HepG2 (cell line): ENCODE results near the gene TIPRL. TPM values are rescaled to one million over a fixed set of nuclear protein-coding genes. Genes with fewer than 3 reads are reported as not detected.
A peak's percentile ranks its signal among the peaks of the same experiment; 100 is the strongest.

Experiments used
- ATF6 ChIP-seq: sonication (generic); formaldehyde crosslinking; conservative IDR thresholded peaks from 2 replicates; pipeline ENCODE4 v1.4.0; 2020; ENCODE audit warnings: missing genetic modification reagents
- CBFB ChIP-seq: sonication (generic); formaldehyde crosslinking; IDR thresholded peaks from 2 replicates; pipeline ENCODE4 v1.4.0; 2020; ENCODE audit warnings: missing genetic modification reagents
- ESRRA ChIP-seq: sonication (generic); formaldehyde crosslinking; IDR thresholded peaks from 2 replicates; pipeline ENCODE4 v1.5.1; 2020; ENCODE audit warnings: mild to moderate bottlenecking, low read depth, missing genetic modification reagents
- GPBP1L1 ChIP-seq: sonication (generic); formaldehyde crosslinking; IDR thresholded peaks from 2 replicates; pipeline ENCODE4 v1.5.0; 2020; ENCODE audit warnings: mild to moderate bottlenecking, missing genetic modification reagents
- TCF7L2 ChIP-seq: IDR thresholded peaks from 2 replicates; pipeline ENCODE4 v1.6.1; 2011; ENCODE audit warnings: mild to moderate bottlenecking, low read depth, low read length, moderate library complexity
- ZNF281 ChIP-seq: sonication (generic); formaldehyde crosslinking; IDR thresholded peaks from 2 replicates; pipeline ENCODE4 v1.4.0; 2020; ENCODE audit warnings: missing genetic modification reagents, borderline replicate concordance
- ZNF430 ChIP-seq: sonication (generic); formaldehyde crosslinking; IDR thresholded peaks from 2 replicates; pipeline ENCODE4 v1.9.0; 2021; ENCODE audit warnings: mild to moderate bottlenecking, missing genetic modification reagents
- ZNF512 ChIP-seq: sonication (generic); formaldehyde crosslinking; IDR thresholded peaks from 2 replicates; pipeline ENCODE4 v1.4.0; 2020; ENCODE audit warnings: mild to moderate bottlenecking, missing genetic modification reagents
- ZNF549 ChIP-seq: sonication (generic); formaldehyde crosslinking; IDR thresholded peaks from 2 replicates; pipeline ENCODE4 v1.5.0; 2020; ENCODE audit warnings: missing genetic modification reagents
- ZNF564 ChIP-seq: sonication (generic); formaldehyde crosslinking; IDR thresholded peaks from 2 replicates; pipeline ENCODE4 v1.8.1; 2023; ENCODE audit warnings: mild to moderate bottlenecking, missing genetic modification reagents
- polyA plus RNA-seq, 8 experiments: library from polyadenylated mRNA; depleted of rRNA in 3 of 8; stranded (reverse) in 7 of 8; unstranded in 1 of 8; fragments of >200 nt; fragmentation: Illumina TruSeq in 4 of 8; extraction: Trizol in 4 of 8; gene quantifications; 2 replicates each; pipeline versions ENCODE4 v1.2.1 to v1.2.3, GENCODE V29; 2011 to 2016; ENCODE audit warnings: low read depth in 4 of 8, missing spikeins in 1 of 8, mixed read lengths in 1 of 8; ENCODE audit not compliant: insufficient read depth in 1 of 8
- total RNA-seq, 5 experiments: library from RNA; depleted of rRNA; stranded (reverse); fragments of >200 nt; fragmentation: Illumina TruSeq; extraction: Trizol; gene quantifications; 2 replicates each; pipeline ENCODE4 v1.2.3, GENCODE V29; 2016; ENCODE audit warnings: low read depth in 1 of 5

Gene TIPRL
- total and polyA plus RNA-seq, 2 of the 13 experiments (the other 11 are each of a cell fraction or from before 2014, with no cell fraction given): 10.1 to 22.8 TPM

- TF ChIP-seq ZNF281 (CRISPR knock-in tag): no peak
- TF ChIP-seq GPBP1L1: no peak
- TF ChIP-seq ZNF512 (CRISPR knock-in tag): no peak
- TF ChIP-seq ZNF430 (CRISPR knock-in tag): peak; percentile 67; the same call in 1 of the 2 replicates
- peak; percentile 37; the same call in 1 of the 2 replicates for TF ChIP-seq CBFB (CRISPR knock-in tag)
- TF ChIP-seq TCF7L2: no peak
- TF ChIP-seq ATF6 (CRISPR knock-in tag): no peak
- peak; percentile 70; the same call in 1 of the 2 replicates for TF ChIP-seq ESRRA (CRISPR knock-in tag)
- no peak for TF ChIP-seq ZNF549
- no peak; the same call in 1 of the 2 replicates for TF ChIP-seq ZNF564 (CRISPR knock-in tag)
Measured at GRCh38 chr1:168225476-168226190, 46.9 kb downstream of the TIPRL start, which contains the start of gene SFT2D2 (continued).
